ENCODE results near the gene CCBE1. TPM values are rescaled to one million over a fixed set of nuclear protein-coding genes. Genes with fewer than 3 reads are reported as not detected.
A peak's percentile ranks its signal among the peaks of the same experiment; 100 is the strongest.

The CCBE1 gene
- total RNA-seq, 1 donor = 35.3 TPM

DNA sequence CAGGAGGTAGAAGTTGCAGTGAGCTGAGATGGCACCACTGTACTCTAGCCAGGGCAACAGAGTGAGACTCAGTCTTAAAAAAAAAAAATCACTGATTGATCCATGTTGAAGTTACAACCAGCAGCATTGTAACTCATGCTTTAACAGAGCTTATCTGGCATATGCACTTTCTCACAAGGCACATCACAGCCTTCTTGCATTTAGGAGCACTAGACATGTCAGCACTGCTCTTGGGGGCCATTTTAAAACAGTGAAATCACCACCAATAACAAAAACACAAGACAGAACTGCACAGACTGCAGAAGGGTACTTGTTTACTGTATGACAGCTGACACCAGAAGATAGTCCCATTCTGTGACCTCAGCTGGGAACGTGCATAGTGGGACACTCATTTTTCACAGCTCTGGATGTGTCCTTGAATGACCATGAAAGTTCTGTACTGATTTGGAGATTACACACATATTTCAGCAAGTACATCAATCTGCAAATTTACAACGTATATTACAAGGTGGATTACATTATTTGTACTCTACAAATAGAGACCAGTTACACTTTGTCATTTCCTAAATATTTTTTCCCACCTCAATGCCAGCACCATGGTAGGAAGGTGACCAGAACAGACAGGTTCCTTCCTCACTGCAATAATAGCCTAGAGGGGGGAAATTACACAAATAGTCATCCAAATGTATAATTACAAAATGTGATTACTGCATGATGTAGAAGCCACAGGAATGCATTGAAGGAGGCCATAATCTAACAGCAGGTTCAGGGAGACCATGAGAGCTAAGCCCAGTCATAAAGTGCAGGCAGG, 35.1 kb downstream of the CCBE1 start:
- TF ChIP-seq CTCF (IDR thresholded peaks at IDR 0.05; ENCODE audit: insufficient read depth, low read length) = no peak
- DNase-seq (ENCODE audit: low read depth) = no peak

GRCh38 chr18:59660786-59661743, 36.2 kb downstream of the CCBE1 start:
- DNase-seq (ENCODE audit: low read depth) = peak; percentile 69
- no peak for TF ChIP-seq CTCF (IDR thresholded peaks at IDR 0.05; ENCODE audit: insufficient read depth, low read length)
- no peak overlapping the region for H3K4me3 ChIP-seq (ENCODE audit: low read depth, low read length)

More for the DNA sequence above, 35.1 kb downstream of the CCBE1 start:
- H3K4me3 ChIP-seq (ENCODE audit: low read depth, low read length) = no peak overlapping the region

DNA sequence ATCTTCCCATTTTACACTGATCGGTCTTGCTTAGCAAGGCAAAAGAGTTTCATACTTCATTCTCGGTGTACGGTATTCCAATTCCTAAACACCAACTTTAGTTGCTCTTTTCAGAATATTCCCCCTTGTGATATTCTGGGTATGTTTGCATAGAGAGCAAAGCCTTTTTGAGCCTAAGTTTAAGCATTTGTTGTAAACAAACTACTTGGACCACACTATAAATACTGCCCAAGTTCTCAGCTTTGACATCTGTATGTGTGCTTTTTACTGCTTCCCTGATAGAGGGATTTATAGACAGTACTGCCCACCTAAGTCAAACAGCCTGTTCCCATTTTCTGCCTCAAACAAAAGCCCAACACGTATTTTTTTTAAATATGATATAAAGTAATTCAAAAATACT, 36.9 kb downstream of the CCBE1 start:
- no peak overlapping the region for H3K4me3 ChIP-seq (ENCODE audit: low read depth, low read length)
- no peak for DNase-seq (ENCODE audit: low read depth)
- TF ChIP-seq CTCF (IDR thresholded peaks at IDR 0.05; ENCODE audit: insufficient read depth, low read length) = no peak

- DNase-seq (ENCODE audit: low read depth) = no peak
- TF ChIP-seq CTCF (IDR thresholded peaks at IDR 0.05; ENCODE audit: insufficient read depth, low read length) = no peak
- no peak overlapping the region for H3K4me3 ChIP-seq (ENCODE audit: low read depth, low read length)
Observed at GRCh38 chr18:59659508-59660170, 37.6 kb downstream of the CCBE1 start.

GRCh38 chr18:59658941-59659340, 38.3 kb downstream of the CCBE1 start:
- DNase-seq (ENCODE audit: low read depth) = no peak
- no peak overlapping the region for H3K4me3 ChIP-seq (ENCODE audit: low read depth, low read length)
- TF ChIP-seq CTCF (IDR thresholded peaks at IDR 0.05; ENCODE audit: insufficient read depth, low read length) = no peak

- no peak for DNase-seq (ENCODE audit: low read depth)
- H3K4me3 ChIP-seq (ENCODE audit: low read depth, low read length) = no peak overlapping the region
- TF ChIP-seq CTCF (IDR thresholded peaks at IDR 0.05; ENCODE audit: insufficient read depth, low read length) = no peak
Observed at GRCh38 chr18:59657012-59657411, 40.2 kb downstream of the CCBE1 start.

Data from fibroblast of the aortic adventitia (primary cell).